ENCODE measurements around the gene SLC7A5. TPM values are rescaled to one million over a fixed set of nuclear protein-coding genes. Genes with fewer than 3 reads are reported as not detected.

The SLC7A5 gene
- total and polyA plus RNA-seq, 2 of the 13 experiments (the other 11 are each of a cell fraction or from before 2014, with no cell fraction given): 79.6 to 155 TPM

- TF ChIP-seq FOXO4 (CRISPR knock-in tag; conservative IDR thresholded peaks at IDR 0.05) (peak; percentile 79; the same call in 1 of the 2 replicates), HES4 (CRISPR knock-in tag; IDR thresholded peaks at IDR 0.05; ENCODE audit: borderline replicate concordance) (peak; percentile 98), CENPT (CRISPR knock-in tag; IDR thresholded peaks at IDR 0.05; ENCODE audit: low read depth) (peak; percentile 68; the same call in 1 of the 2 replicates), MIER2 (CRISPR knock-in tag; IDR thresholded peaks at IDR 0.05) (0 out of 2 replicates have a peak, but pooled peaks have one; percentile 13), ZNF780A (CRISPR knock-in tag; IDR thresholded peaks at IDR 0.05) (peak; percentile 91), ZNF224 (CRISPR knock-in tag; IDR thresholded peaks at IDR 0.05) (0 out of 2 replicates have a peak, but pooled peaks have one; percentile 69), IRX3 (CRISPR knock-in tag; IDR thresholded peaks at IDR 0.05; ENCODE audit: borderline replicate concordance, low read depth) (peak; percentile 88; the same call in 1 of the 2 replicates), ZNF160 (CRISPR knock-in tag; IDR thresholded peaks at IDR 0.05) (peak; percentile 95), ZNF841 (CRISPR knock-in tag; IDR thresholded peaks at IDR 0.05; ENCODE audit: borderline replicate concordance) (peak; percentile 92; the same call in 1 of the 2 replicates), THAP9 (CRISPR knock-in tag; IDR thresholded peaks at IDR 0.05; ENCODE audit: borderline replicate concordance) (peak; percentile 49; the same call in 1 of the 2 replicates), SNAPC5 (CRISPR knock-in tag; IDR thresholded peaks at IDR 0.05; ENCODE audit: borderline replicate concordance) (0 out of 2 replicates have a peak, but pooled peaks have one; percentile 18), ARNT2 (CRISPR knock-in tag; IDR thresholded peaks at IDR 0.05; ENCODE audit: low read depth) (peak; percentile 97), HIVEP1 (CRISPR knock-in tag; IDR thresholded peaks at IDR 0.05) (peak; percentile 88), ZBTB7A (CRISPR knock-in tag; IDR thresholded peaks at IDR 0.05) (peak; percentile 77; the same call in 1 of the 2 replicates), CAMTA2 (CRISPR knock-in tag; IDR thresholded peaks at IDR 0.05; ENCODE audit: borderline replicate concordance) (peak; percentile 79; the same call in 1 of the 2 replicates), HOXA5 (CRISPR knock-in tag; IDR thresholded peaks at IDR 0.05) (0 out of 2 replicates have a peak, but pooled peaks have one; percentile 26), AKAP8 (CRISPR knock-in tag; IDR thresholded peaks at IDR 0.05) (peak; percentile 77; the same call in 1 of the 2 replicates), ETS1 (CRISPR knock-in tag; IDR thresholded peaks at IDR 0.05) (peak; percentile 96; the same call in 1 of the 2 replicates), ZNF343 (CRISPR knock-in tag; IDR thresholded peaks at IDR 0.05) (peak; percentile 87)
These were observed at the start of gene SLC7A5 (continued) for GRCh38 chr16:87869061-87869878.
